Common myeloid progenitor, CD34-positive (primary cell): ENCODE results near the gene NIT2.

Source experiments
- CTCF ChIA-PET: fragments of 350-600 bp; sonication (Branson Sonifier 250); formaldehyde crosslinking; loops from one replicate; lab custom pipeline; 2021; ENCODE audit warnings: antibody characterized with exemption; lab: Charles Lee
- POLR2A ChIA-PET: fragments of 350-600 bp; sonication (Branson Sonifier 250); formaldehyde crosslinking; loops from one replicate; lab custom pipeline; 2021; ENCODE audit warnings: antibody characterized with exemption; lab: Charles Lee
- DNase-seq, 3 donors: peaks; one replicate each; pipeline versions ENCODE4 v3.0.0 to v3.0.0-alpha.2; 2013
- H3K27ac ChIP-seq, 2 experiments: 1 replicate in 1 of 2; 2 replicates in 1 of 2; pipeline ENCODE4 v1.7.0; 2013; ENCODE audit warnings: inconsistent platforms in 2 of 2, low read length in 2 of 2, mild to moderate bottlenecking in 2 of 2, low read depth in 1 of 2, moderate library complexity in 1 of 2; ENCODE audit not compliant: severe bottlenecking in 2 of 2, insufficient read depth in 1 of 2, poor library complexity in 1 of 2
- H3K27me3 ChIP-seq, 5 experiments: replicated peaks in 2 of 5; 1 replicate in 3 of 5; 2 replicates in 2 of 5; pipeline versions ENCODE4 v1.6.1 to v1.7.0; 2013; ENCODE audit warnings: low read length in 4 of 5, mild to moderate bottlenecking in 2 of 5, moderate library complexity in 2 of 5, inconsistent platforms in 1 of 5; ENCODE audit not compliant: insufficient read depth in 5 of 5, control insufficient read depth in 4 of 5
- H3K36me3 ChIP-seq, 4 experiments: 1 replicate in 2 of 4; 2 replicates in 2 of 4; pipeline versions ENCODE4 v1.6.1 to v1.7.0; 2013; ENCODE audit warnings: low read length in 3 of 4, control low read depth in 1 of 4, mild to moderate bottlenecking in 1 of 4; ENCODE audit not compliant: control insufficient read depth in 4 of 4, insufficient read depth in 4 of 4
- H3K4me1 ChIP-seq, 4 experiments: 1 replicate in 3 of 4; 2 replicates in 1 of 4; pipeline versions ENCODE4 v1.6.1 to v1.7.1; 2013; ENCODE audit warnings: low read length in 3 of 4, mild to moderate bottlenecking in 3 of 4, control low read depth in 1 of 4, inconsistent platforms in 1 of 4, moderate library complexity in 1 of 4; ENCODE audit not compliant: control insufficient read depth in 4 of 4, insufficient read depth in 4 of 4; ENCODE audit errors: control extremely low read depth in 1 of 4
- H3K4me3 ChIP-seq, 7 experiments: 1 replicate in 4 of 7; 2 replicates in 3 of 7; pipeline versions ENCODE4 v1.5.1 to v1.7.0; 2013; ENCODE audit warnings: mild to moderate bottlenecking in 7 of 7, low read length in 6 of 7, moderate library complexity in 6 of 7, inconsistent platforms in 2 of 7, low read depth in 2 of 7, control low read depth in 1 of 7; ENCODE audit not compliant: insufficient read depth in 4 of 7, control insufficient read depth in 1 of 7; ENCODE audit errors: extremely low read depth in 1 of 7
- H3K9me3 ChIP-seq, 5 experiments: 1 replicate in 4 of 5; 2 replicates in 1 of 5; pipeline versions ENCODE4 v1.6.1 to v1.7.1; 2013; ENCODE audit warnings: low read length in 4 of 5, mild to moderate bottlenecking in 2 of 5, inconsistent platforms in 1 of 5, low read depth in 1 of 5, moderate library complexity in 1 of 5; ENCODE audit not compliant: control insufficient read depth in 4 of 5, insufficient read depth in 2 of 5; ENCODE audit errors: control extremely low read depth in 1 of 5
- WGBS: methylation state at CpG from one replicate; pipeline ENCODE4 v1.1.5; 2013; ENCODE audit not compliant: insufficient coverage; 5-methylcytosine and 5-hydroxymethylcytosine counted together

Gene NIT2

GRCh38 chr3:100364421-100364820 is 29.9 kb downstream of the NIT2 start:
- ChIA-PET POLR2A (no interaction called here), CTCF (interaction anchor here (0.7 kb wide), 1 partner anchor 533 kb away, joined by 3 read pairs; no protein-coding TSS in a partner anchor)
- H3K27ac ChIP-seq = no peak overlapping the region
- DNase-seq = no peak
- H3K36me3 ChIP-seq = peaks cover 18 to 72% (median 53%) of the 10 kb centered on the region in 4 experiments
- no peak overlapping the region for H3K4me3 ChIP-seq
- no peaks in the 10 kb centered on the region for H3K27me3 ChIP-seq
- H3K4me1 ChIP-seq = peaks cover 0 to 2% (median 0%) of the 10 kb centered on the region in 4 experiments
- WGBS = 100% methylated on average over 2 of the region's 3 CpGs
- peaks cover 0 to 7% (median 3%) of the 10 kb centered on the region in 5 experiments for H3K9me3 ChIP-seq

DNA sequence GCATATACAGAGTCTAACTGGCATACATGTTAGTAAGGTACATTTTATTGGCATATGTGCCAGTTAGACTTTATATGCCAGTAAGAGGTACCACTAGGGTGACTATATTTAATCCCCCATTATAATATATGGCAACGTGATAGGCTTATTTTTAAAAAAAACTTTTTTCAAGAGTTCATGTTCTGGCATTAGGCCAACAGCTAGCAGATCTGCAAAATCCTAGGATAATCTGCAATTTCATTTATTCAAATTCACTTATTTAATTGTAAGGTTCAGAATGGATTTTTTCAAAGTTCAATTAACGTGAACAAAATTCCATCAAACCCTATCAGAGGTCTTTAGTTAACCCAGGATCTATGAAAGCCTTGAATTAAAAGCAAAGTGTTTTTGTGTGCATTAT is 31.9 kb downstream of the NIT2 start:
- CTCF ChIA-PET = interaction anchor here (1.3 kb wide), 1 partner anchor 8 kb away, joined by 3 read pairs; no protein-coding TSS in a partner anchor

DNA sequence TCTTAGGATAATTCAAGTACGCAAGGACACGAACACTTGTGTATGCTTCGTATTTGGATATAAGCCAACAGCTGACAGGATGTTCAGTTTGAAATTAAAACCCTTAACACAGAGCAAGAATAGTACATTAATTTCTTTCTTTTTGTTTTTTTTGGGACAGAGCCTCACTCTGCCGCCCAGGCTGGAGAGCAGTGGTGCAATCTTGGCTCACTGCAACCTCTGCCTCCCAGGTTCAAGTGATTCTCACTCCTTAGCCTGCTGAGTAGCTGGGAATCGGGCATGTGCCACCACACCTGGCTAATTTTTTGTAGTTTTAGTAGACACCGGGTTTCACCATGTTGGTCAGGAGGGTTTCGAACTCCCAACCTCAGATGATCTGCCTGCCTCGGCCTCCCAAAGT is 33.9 kb downstream of the NIT2 start:
- H3K27ac ChIP-seq = peak overlapping the region in 1 of 2 experiments; percentile 9
- peaks cover 27 to 79% (median 47%) of the 10 kb centered on the region in 4 experiments for H3K36me3 ChIP-seq
- ChIA-PET POLR2A (no interaction called here), CTCF (interaction anchor here (1.2 to 2.8 kb wide), 2 partner anchors 9 to 15 kb away, joined by 3 to 10 read pairs; no protein-coding TSS in a partner anchor)
- 94% methylated on average over 4 of the region's 8 CpGs for WGBS
- no peaks in the 10 kb centered on the region for H3K9me3 ChIP-seq
- no peaks in the 10 kb centered on the region for H3K27me3 ChIP-seq
- DNase-seq = no peak
- H3K4me1 ChIP-seq = peaks cover 0 to 2% (median 0%) of the 10 kb centered on the region in 4 experiments
- H3K4me3 ChIP-seq = no peak overlapping the region

More for the DNA sequence above, 31.9 kb downstream of the NIT2 start:
- no peak for DNase-seq
- H3K36me3 ChIP-seq = peaks cover 22 to 76% (median 49%) of the 10 kb centered on the region in 4 experiments
- H3K9me3 ChIP-seq = peaks cover 0 to 7% (median 3%) of the 10 kb centered on the region in 5 experiments
- POLR2A ChIA-PET = no interaction called here
- H3K4me1 ChIP-seq = peaks cover 0 to 2% (median 0%) of the 10 kb centered on the region in 4 experiments
- no CpG with 5 or more reads among the region's 2 CpGs for WGBS
- H3K27ac ChIP-seq = no peak overlapping the region
- H3K27me3 ChIP-seq = no peaks in the 10 kb centered on the region
- no peak overlapping the region for H3K4me3 ChIP-seq

DNA sequence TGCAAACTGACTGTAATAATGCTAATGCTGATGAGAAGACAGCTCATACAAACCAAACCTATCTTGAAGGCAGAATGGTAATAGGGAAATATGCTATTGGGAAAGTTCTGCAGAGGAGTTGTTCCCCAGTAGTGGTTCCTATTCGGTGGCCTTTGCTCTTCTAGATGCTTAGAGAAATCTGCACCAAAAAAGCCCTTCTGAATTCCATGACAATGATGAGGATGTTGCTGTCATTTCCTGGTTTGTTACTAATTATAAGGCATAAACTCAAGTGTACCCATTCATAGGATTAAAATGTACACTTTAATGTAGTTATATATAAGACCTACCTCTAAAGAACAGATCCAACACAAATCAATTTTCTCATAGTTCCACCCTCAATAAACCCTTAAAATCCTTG is 36.2 kb downstream of the NIT2 start:
- peaks cover 24 to 77% (median 39%) of the 10 kb centered on the region in 4 experiments for H3K36me3 ChIP-seq
- H3K9me3 ChIP-seq = no peaks in the 10 kb centered on the region
- no peak overlapping the region for H3K4me3 ChIP-seq
- H3K4me1 ChIP-seq = peaks cover 0 to 2% (median 0%) of the 10 kb centered on the region in 4 experiments
- ChIA-PET POLR2A (no interaction called here), CTCF (interaction anchor here (0.7 to 2.8 kb wide), 3 partner anchors 11 to 29 kb away, joined by 3 to 10 read pairs (median 6); no protein-coding TSS in a partner anchor)
- H3K27me3 ChIP-seq = no peaks in the 10 kb centered on the region
- no peak for DNase-seq
- no peak overlapping the region for H3K27ac ChIP-seq
- 83% methylated on average over 1 of the region's 1 CpG for WGBS

- Histone ChIP-seq H3K27me3 (no peaks in the 10 kb centered on the region), H3K4me3 (no peak overlapping the region), H3K36me3 (peaks cover 17 to 77% (median 43%) of the 10 kb centered on the region in 4 experiments), H3K9me3 (no peaks in the 10 kb centered on the region), H3K27ac (no peak overlapping the region), H3K4me1 (no peaks in the 10 kb centered on the region)
- no peak for DNase-seq
- ChIA-PET POLR2A (no interaction called here), CTCF (interaction anchor here (0.6 to 1.7 kb wide), 4 partner anchors 8 to 549 kb away, joined by 3 to 5 read pairs (median 4); no protein-coding TSS in a partner anchor)
These were observed 40.0 kb downstream of the NIT2 start for GRCh38 chr3:100374521-100374920.

GRCh38 chr3:100376301-100376700 is 41.7 kb downstream of the NIT2 start:
- Histone ChIP-seq H3K4me1 (no peaks in the 10 kb centered on the region), H3K27ac (no peak overlapping the region), H3K27me3 (no peaks in the 10 kb centered on the region), H3K9me3 (no peaks in the 10 kb centered on the region), H3K36me3 (peaks cover 20 to 80% (median 43%) of the 10 kb centered on the region in 4 experiments), H3K4me3 (no peak overlapping the region)
- ChIA-PET CTCF (interaction anchor here (0.6 kb wide), 1 partner anchor 115 kb away, joined by 3 read pairs; no protein-coding TSS in a partner anchor), POLR2A (no interaction called here)
- WGBS = 100% methylated on average over 3 of the region's 4 CpGs
- no peak for DNase-seq

- WGBS = 91% methylated on average over 7 of the region's 8 CpGs
- peaks cover 0 to 11% (median 1%) of the 10 kb centered on the region in 5 experiments for H3K9me3 ChIP-seq
- H3K4me3 ChIP-seq = no peak overlapping the region
- no peak for DNase-seq
- H3K27me3 ChIP-seq = no peaks in the 10 kb centered on the region
- H3K36me3 ChIP-seq = peaks cover 13 to 66% (median 45%) of the 10 kb centered on the region in 4 experiments
- ChIA-PET POLR2A (no interaction called here), CTCF (interaction anchor here (0.7 to 1.9 kb wide), 3 partner anchors 26 to 252 kb away, joined by 3 to 5 read pairs (median 3); no protein-coding TSS in a partner anchor)
- H3K27ac ChIP-seq = no peak overlapping the region
- no peaks in the 10 kb centered on the region for H3K4me1 ChIP-seq
These were observed 50.4 kb downstream of the NIT2 start for GRCh38 chr3:100384733-100385525.
